GM23338 (cell line): ENCODE data around the gene SLC23A1.
"Not testable (repeated sequence)": the region's sequence is repeated elsewhere in the genome, so short reads cannot be mapped to it uniquely, and the experiment has no call there.

Source experiments
- CREB1 ChIP-seq: fragments of 250-450 bp; sonication (Bioruptor Pico); IDR thresholded peaks from 2 replicates; pipeline ENCODE4 v1.5.0; 2020; ENCODE audit warnings: low read depth, mild to moderate bottlenecking, moderate library complexity
- EZH2 ChIP-seq: fragments of 200-600 bp; sonication (generic); IDR thresholded peaks from one replicate; pipeline ENCODE4 v1.8.0; 2017; ENCODE audit warnings: antibody characterized with exemption, mild to moderate bottlenecking, low read depth; ENCODE audit not compliant: unreplicated experiment
- EZH2phosphoT487 ChIP-seq: fragments of 200-600 bp; sonication (generic); IDR thresholded peaks from one replicate; pipeline ENCODE4 v1.8.1; 2018; ENCODE audit warnings: antibody characterized with exemption; ENCODE audit not compliant: unreplicated experiment
- JUNB ChIP-seq: IDR thresholded peaks from one replicate; pipeline ENCODE4 v1.6.1; 2016; ENCODE audit warnings: antibody characterized with exemption; ENCODE audit not compliant: unreplicated experiment
- NANOG ChIP-seq: IDR thresholded peaks from 2 replicates; pipeline ENCODE4 v1.6.1; 2016; ENCODE audit warnings: antibody characterized with exemption, borderline replicate concordance
- POLR2AphosphoS5 ChIP-seq: IDR thresholded peaks from 2 replicates; pipeline ENCODE4 v1.6.1; 2016; ENCODE audit warnings: antibody characterized with exemption, low read depth
- ZNF331 ChIP-seq: fragments of 250-450 bp; sonication (Bioruptor Pico); IDR thresholded peaks from 2 replicates; pipeline ENCODE4 v1.5.0; 2020; ENCODE audit warnings: low read depth, mild to moderate bottlenecking, moderate library complexity
- TF ChIP-seq, protein P1 (sequence below), 2 experiments: fragments of 200-600 bp in 1 of 2; sonication (generic) in 1 of 2; conservative IDR thresholded peaks; 2 replicates each; pipeline versions ENCODE4 v1.5.1 to v1.6.1; 2016 to 2017; ENCODE audit warnings: antibody characterized with exemption in 2 of 2, low read depth in 2 of 2, mild to moderate bottlenecking in 2 of 2, moderate library complexity in 1 of 2
- TF ChIP-seq, protein P2 (sequence below): IDR thresholded peaks from one replicate; pipeline ENCODE4 v1.6.1; 2018; ENCODE audit warnings: antibody characterized with exemption; ENCODE audit not compliant: unreplicated experiment
- TF ChIP-seq, protein P3 (sequence below): fragments of 250-450 bp; sonication (Bioruptor Pico); IDR thresholded peaks from 2 replicates; pipeline ENCODE4 v1.5.0; 2020; ENCODE audit warnings: mild to moderate bottlenecking, moderate library complexity

DNA sequence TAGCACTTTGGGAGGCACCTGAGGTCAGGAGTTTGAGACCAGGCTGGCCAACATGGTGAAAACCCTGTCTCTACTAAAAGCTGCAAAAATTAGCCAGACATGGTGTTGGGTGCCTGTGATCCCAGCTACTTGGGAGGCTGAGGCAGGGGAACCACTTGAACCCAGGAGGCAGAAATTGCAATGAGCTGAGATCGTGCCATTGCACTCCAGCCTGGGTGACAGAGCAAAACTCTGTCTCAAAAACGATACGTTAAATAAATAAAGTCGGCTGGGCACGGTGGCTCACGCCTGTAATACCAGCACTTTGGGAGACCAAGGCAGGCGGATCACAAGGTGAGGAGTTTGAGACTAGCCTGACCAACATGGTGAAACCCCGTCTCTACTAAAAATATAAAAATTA is 27.2 kb downstream of the SLC23A1 start:
- TF ChIP-seq, protein P1, sequence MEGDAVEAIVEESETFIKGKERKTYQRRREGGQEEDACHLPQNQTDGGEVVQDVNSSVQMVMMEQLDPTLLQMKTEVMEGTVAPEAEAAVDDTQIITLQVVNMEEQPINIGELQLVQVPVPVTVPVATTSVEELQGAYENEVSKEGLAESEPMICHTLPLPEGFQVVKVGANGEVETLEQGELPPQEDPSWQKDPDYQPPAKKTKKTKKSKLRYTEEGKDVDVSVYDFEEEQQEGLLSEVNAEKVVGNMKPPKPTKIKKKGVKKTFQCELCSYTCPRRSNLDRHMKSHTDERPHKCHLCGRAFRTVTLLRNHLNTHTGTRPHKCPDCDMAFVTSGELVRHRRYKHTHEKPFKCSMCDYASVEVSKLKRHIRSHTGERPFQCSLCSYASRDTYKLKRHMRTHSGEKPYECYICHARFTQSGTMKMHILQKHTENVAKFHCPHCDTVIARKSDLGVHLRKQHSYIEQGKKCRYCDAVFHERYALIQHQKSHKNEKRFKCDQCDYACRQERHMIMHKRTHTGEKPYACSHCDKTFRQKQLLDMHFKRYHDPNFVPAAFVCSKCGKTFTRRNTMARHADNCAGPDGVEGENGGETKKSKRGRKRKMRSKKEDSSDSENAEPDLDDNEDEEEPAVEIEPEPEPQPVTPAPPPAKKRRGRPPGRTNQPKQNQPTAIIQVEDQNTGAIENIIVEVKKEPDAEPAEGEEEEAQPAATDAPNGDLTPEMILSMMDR (conservative IDR thresholded peaks at IDR 0.05; ENCODE audit: low read depth in 2 of 2): not testable (repeated sequence)
- TF ChIP-seq POLR2AphosphoS5; EZH2; EZH2phosphoT487; NANOG; JUNB; CREB1 (CRISPR knock-in tag); ZNF331 (CRISPR knock-in tag): not testable (repeated sequence)
- TF ChIP-seq, protein P2, sequence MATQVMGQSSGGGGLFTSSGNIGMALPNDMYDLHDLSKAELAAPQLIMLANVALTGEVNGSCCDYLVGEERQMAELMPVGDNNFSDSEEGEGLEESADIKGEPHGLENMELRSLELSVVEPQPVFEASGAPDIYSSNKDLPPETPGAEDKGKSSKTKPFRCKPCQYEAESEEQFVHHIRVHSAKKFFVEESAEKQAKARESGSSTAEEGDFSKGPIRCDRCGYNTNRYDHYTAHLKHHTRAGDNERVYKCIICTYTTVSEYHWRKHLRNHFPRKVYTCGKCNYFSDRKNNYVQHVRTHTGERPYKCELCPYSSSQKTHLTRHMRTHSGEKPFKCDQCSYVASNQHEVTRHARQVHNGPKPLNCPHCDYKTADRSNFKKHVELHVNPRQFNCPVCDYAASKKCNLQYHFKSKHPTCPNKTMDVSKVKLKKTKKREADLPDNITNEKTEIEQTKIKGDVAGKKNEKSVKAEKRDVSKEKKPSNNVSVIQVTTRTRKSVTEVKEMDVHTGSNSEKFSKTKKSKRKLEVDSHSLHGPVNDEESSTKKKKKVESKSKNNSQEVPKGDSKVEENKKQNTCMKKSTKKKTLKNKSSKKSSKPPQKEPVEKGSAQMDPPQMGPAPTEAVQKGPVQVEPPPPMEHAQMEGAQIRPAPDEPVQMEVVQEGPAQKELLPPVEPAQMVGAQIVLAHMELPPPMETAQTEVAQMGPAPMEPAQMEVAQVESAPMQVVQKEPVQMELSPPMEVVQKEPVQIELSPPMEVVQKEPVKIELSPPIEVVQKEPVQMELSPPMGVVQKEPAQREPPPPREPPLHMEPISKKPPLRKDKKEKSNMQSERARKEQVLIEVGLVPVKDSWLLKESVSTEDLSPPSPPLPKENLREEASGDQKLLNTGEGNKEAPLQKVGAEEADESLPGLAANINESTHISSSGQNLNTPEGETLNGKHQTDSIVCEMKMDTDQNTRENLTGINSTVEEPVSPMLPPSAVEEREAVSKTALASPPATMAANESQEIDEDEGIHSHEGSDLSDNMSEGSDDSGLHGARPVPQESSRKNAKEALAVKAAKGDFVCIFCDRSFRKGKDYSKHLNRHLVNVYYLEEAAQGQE: not testable (repeated sequence)
- TF ChIP-seq, protein P3, sequence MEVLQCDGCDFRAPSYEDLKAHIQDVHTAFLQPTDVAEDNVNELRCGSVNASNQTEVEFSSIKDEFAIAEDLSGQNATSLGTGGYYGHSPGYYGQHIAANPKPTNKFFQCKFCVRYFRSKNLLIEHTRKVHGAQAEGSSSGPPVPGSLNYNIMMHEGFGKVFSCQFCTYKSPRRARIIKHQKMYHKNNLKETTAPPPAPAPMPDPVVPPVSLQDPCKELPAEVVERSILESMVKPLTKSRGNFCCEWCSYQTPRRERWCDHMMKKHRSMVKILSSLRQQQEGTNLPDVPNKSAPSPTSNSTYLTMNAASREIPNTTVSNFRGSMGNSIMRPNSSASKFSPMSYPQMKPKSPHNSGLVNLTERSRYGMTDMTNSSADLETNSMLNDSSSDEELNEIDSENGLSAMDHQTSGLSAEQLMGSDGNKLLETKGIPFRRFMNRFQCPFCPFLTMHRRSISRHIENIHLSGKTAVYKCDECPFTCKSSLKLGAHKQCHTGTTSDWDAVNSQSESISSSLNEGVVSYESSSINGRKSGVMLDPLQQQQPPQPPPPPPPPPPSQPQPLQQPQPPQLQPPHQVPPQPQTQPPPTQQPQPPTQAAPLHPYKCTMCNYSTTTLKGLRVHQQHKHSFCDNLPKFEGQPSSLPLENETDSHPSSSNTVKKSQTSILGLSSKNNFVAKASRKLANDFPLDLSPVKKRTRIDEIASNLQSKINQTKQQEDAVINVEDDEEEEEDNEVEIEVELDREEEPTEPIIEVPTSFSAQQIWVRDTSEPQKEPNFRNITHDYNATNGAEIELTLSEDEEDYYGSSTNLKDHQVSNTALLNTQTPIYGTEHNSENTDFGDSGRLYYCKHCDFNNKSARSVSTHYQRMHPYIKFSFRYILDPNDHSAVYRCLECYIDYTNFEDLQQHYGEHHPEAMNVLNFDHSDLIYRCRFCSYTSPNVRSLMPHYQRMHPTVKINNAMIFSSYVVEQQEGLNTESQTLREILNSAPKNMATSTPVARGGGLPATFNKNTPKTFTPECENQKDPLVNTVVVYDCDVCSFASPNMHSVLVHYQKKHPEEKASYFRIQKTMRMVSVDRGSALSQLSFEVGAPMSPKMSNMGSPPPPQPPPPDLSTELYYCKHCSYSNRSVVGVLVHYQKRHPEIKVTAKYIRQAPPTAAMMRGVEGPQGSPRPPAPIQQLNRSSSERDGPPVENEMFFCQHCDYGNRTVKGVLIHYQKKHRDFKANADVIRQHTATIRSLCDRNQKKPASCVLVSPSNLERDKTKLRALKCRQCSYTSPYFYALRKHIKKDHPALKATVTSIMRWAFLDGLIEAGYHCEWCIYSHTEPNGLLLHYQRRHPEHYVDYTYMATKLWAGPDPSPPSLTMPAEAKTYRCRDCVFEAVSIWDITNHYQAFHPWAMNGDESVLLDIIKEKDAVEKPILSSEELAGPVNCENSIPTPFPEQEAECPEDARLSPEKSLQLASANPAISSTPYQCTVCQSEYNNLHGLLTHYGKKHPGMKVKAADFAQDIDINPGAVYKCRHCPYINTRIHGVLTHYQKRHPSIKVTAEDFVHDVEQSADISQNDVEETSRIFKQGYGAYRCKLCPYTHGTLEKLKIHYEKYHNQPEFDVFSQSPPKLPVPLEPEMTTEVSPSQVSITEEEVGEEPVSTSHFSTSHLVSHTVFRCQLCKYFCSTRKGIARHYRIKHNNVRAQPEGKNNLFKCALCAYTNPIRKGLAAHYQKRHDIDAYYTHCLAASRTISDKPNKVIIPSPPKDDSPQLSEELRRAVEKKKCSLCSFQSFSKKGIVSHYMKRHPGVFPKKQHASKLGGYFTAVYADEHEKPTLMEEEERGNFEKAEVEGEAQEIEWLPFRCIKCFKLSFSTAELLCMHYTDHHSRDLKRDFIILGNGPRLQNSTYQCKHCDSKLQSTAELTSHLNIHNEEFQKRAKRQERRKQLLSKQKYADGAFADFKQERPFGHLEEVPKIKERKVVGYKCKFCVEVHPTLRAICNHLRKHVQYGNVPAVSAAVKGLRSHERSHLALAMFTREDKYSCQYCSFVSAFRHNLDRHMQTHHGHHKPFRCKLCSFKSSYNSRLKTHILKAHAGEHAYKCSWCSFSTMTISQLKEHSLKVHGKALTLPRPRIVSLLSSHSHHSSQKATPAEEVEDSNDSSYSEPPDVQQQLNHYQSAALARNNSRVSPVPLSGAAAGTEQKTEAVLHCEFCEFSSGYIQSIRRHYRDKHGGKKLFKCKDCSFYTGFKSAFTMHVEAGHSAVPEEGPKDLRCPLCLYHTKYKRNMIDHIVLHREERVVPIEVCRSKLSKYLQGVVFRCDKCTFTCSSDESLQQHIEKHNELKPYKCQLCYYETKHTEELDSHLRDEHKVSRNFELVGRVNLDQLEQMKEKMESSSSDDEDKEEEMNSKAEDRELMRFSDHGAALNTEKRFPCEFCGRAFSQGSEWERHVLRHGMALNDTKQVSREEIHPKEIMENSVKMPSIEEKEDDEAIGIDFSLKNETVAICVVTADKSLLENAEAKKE: not testable (repeated sequence)
